Measurements from ENCODE around the gene EFHC1.

- no peak for TF ChIP-seq ZNF8 (CRISPR knock-in tag; IDR thresholded peaks at IDR 0.05)
- no peak for TF ChIP-seq PATZ1 (CRISPR knock-in tag; IDR thresholded peaks at IDR 0.05; ENCODE audit: borderline replicate concordance)
- TF ChIP-seq, protein P1, sequence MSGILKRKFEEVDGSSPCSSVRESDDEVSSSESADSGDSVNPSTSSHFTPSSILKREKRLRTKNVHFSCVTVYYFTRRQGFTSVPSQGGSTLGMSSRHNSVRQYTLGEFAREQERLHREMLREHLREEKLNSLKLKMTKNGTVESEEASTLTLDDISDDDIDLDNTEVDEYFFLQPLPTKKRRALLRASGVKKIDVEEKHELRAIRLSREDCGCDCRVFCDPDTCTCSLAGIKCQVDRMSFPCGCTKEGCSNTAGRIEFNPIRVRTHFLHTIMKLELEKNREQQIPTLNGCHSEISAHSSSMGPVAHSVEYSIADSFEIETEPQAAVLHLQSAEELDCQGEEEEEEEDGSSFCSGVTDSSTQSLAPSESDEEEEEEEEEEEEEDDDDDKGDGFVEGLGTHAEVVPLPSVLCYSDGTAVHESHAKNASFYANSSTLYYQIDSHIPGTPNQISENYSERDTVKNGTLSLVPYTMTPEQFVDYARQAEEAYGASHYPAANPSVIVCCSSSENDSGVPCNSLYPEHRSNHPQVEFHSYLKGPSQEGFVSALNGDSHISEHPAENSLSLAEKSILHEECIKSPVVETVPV (CRISPR knock-in tag; IDR thresholded peaks at IDR 0.05) = no peak
- no peak for TF ChIP-seq TSHZ2 (CRISPR knock-in tag; IDR thresholded peaks at IDR 0.05)
- TF ChIP-seq ZFP30 (CRISPR knock-in tag; IDR thresholded peaks at IDR 0.05) = no peak
- TF ChIP-seq, protein P2, sequence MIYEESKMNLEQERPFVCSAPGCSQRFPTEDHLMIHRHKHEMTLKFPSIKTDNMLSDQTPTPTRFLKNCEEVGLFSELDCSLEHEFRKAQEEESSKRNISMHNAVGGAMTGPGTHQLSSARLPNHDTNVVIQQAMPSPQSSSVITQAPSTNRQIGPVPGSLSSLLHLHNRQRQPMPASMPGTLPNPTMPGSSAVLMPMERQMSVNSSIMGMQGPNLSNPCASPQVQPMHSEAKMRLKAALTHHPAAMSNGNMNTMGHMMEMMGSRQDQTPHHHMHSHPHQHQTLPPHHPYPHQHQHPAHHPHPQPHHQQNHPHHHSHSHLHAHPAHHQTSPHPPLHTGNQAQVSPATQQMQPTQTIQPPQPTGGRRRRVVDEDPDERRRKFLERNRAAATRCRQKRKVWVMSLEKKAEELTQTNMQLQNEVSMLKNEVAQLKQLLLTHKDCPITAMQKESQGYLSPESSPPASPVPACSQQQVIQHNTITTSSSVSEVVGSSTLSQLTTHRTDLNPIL (CRISPR knock-in tag; IDR thresholded peaks at IDR 0.05; ENCODE audit: low read depth) = no peak
- TF ChIP-seq ISL1 (CRISPR knock-in tag; IDR thresholded peaks at IDR 0.05) = no peak
- no peak for TF ChIP-seq PPARA (CRISPR knock-in tag; IDR thresholded peaks at IDR 0.05; ENCODE audit: borderline replicate concordance)
- no peak for TF ChIP-seq CSDC2 (CRISPR knock-in tag; IDR thresholded peaks at IDR 0.05)
- TF ChIP-seq ZNF70 (CRISPR knock-in tag; IDR thresholded peaks at IDR 0.05) = no peak
- no peak for TF ChIP-seq TCF4 (CRISPR knock-in tag; IDR thresholded peaks at IDR 0.05; ENCODE audit: borderline replicate concordance)
Measured at GRCh38 chr6:52513896-52514295, 93.8 kb downstream of the EFHC1 start.
